Stimulated activated CD8-positive, alpha-beta memory T cell treated with anti-CD3 and anti-CD28 coated beads, Interleukin-4, amount 100 ng/mL, for 1 hour (primary cell): ENCODE results near the gene MCF2L.
"Not testable (repeated sequence)": the region's sequence is repeated elsewhere in the genome, so short reads cannot be mapped to it uniquely, and the experiment has no call there.

ENCODE experiments used
- DNase-seq, 2 donors: peaks; one replicate each; pipeline ENCODE4 v3.0.0-alpha.2; 2020; ENCODE audit warnings: low read depth in 2 of 2, low spot score in 1 of 2

The MCF2L gene

GRCh38 chr13:113028336-113029060 lies 59.5 kb downstream of the MCF2L start:
- DNase-seq, result no peak

DNA sequence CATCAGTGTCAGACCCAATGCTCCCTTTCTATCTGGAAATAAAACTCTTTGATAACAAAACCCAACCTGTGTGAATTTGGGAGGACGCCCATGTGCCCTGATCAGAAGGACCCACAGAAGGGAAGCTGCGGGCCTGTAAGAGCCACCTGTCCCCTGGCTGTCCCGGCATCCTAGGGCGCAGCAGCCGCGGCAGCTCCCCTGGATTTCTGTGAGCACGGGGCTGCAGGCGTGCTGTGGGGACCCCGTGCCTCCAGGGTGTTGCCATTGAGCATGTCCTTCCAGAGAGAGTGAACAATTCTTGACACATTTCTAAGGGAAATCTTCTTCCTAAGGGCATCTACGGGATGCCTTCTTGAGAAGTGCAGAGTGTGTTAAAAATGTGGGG lies 60.0 kb downstream of the MCF2L start:
- DNase-seq, result no peak

DNA sequence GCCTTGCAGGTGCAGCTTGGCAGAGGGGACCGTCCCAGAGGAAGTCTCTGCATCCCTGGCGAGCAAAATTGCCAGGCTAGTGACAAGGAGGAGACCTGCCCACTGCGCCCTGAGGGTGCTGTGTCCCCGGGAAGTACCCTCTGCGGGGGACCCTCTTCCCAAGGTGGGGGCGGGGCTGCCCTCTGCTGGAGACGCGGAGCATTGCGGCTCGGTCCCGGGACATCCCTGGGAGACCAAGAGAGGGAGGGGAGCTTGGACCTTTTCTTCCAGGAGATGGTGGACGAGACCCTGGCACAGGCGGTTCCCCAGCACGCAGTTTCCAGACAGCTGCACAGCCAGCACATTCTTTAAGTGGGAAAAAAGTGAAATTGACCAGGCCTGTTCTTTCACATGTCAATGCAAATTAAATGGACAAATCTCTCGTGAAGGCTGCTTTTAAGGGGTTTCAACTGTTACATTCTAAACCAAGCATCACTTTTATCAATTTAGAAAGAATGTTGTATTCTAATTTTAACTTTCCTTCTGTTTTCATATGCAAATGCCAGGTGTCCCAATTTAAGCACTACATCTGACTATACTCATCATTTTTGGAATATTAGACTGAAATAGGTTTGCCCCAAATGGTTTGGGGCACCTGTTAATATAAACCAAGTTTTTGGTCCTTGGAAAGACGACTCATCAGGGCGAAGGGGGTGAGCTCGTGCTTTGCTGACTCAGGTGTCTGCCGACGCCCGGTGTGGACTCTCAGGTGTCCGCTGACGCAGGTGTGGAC lies 60.7 kb downstream of the MCF2L start:
- peak; percentile 17 to 36 for DNase-seq

DNA sequence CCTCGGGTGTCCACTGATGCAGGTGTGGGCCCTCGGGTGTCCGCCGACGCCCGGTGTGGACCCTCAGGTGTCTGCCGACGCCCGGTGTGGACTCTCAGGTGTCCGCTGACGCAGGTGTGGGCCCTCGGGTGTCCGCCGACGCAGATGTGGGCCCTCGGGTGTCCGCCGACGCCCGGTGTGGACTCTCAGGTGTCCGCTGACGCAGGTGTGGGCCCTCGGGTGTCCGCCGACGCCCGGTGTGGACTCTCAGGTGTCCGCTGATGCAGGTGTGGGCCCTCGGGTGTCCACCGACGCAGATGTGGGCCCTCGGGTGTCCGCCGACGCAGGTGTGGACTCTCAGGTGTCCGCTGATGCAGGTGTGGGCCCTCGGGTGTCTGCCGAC lies 61.2 kb downstream of the MCF2L start:
- not testable (repeated sequence) for DNase-seq

- DNase-seq, result no peak
Measured at GRCh38 chr13:113031465-113031864, 62.5 kb downstream of the MCF2L start.

- no peak for DNase-seq
Measured at GRCh38 chr13:113032291-113032690, 63.3 kb downstream of the MCF2L start.

DNA sequence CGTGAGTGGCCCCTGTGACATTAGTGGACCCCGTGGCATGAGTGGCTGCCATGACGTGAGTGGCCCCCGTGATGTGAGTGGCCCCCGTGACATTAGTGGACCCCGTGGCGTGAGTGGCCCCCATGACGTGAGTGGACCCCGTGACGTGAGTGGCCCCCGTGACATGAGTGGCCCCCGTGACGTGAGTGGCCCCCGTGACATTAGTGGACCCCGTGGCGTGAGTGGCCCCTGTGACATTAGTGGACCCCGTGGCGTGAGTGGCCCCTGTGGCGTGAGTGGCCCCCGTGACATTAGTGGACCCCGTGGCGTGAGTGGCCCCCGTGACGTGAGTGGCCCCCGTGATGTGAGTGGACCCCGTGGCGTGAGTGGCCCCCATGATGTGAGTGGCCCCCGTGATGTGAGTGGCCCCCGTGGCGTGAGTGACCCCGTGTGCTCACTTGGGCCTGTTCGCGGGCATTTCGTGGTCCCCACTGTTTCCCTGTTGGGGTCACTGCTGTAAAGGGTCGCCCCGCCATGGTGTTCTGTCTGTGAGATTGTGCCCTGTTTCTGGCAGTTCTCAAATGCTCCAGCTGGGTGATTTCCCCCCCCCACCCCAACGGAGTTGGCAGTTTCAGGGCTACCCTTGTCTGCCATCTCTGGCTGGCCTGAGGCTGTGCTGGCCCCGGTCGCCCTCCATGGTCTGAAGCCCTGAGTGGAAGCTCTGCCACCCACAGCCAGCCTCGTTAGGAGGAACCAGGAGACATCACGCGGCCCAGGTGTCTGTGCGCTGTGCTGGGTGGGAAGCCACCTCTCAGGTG lies 64.2 kb downstream of the MCF2L start:
- no peak for DNase-seq

DNA sequence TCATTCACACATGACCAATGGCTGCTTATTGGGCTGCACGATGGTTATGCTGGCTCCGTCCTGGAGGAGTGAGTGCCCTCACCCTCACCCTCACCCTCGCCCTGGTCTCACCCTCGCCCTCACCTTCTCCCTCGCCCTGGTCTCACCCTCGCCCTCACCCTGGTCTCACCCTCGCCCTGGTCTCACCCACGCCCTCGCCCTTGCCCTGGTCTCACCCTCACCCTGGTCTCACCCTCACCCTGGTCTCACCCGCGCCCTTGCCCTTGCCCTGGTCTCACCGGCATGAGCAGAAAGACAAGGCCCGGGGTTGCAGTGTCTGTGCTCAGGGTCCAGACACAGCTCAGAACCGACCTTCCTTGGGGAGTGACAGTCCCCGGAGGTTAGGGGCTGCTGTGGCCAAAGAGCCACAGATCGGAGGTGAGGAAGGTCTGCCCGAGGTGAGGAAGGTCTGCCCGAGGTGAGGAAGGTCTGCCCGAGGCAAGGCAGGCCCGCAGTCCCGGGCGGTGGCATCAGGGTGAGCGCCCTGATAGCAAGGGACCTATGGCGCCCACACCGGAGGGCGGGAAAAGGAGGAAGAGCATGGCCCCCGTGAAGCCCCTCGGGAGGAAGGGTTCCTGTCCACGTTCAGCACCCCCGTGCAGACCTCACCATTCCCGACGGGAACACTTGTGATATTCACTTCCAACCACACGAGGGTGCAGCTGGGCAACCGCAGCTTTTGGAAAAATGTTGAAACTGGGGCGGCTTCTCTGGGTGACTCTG lies 65.6 kb downstream of the MCF2L start:
- no peak for DNase-seq

- no peak for DNase-seq
Measured at GRCh38 chr13:113035213-113035800, 66.3 kb downstream of the MCF2L start.

GRCh38 chr13:113036401-113036800 lies 67.4 kb downstream of the MCF2L start:
- no peak for DNase-seq

DNA sequence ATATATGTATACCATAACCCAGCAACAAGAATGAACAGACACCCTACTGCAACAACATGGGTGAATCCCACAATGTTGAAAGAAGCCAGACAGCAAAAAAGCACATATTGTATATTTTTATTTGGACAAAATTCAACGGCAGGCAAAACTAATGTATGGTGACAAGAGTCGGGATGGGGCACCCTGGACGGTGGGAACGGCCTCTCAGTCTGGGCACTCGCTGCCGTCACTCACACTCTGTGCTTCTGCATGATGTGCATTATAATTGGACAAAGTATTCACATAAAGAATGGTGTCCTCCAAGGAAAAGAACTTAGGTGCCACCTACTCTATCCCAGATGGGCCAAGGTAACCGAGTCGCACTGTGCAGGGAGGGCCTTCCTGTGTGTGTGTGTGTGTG lies 71.0 kb downstream of the MCF2L start:
- DNase-seq, result no peak

GRCh38 chr13:113040597-113041292 lies 71.7 kb downstream of the MCF2L start:
- DNase-seq, result no peak

DNA sequence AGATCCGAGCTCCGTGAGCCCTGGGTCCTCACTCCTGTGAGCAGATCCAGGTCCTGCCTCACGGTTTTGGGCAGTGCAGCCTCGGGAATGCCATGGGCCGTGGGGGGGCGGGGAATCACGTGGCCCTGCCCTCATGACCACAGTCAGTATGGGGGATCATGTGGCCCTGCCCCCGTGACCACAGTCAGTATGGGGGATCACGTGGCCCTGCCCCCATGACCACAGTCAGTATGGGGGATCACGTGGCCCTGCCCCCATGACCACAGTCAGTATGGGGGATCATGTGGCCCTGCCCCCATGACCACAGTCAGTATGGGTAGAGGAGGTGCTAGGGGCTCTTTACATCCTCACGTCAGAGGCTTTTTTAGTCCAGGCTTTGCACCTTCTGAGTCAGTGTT lies 72.3 kb downstream of the MCF2L start:
- DNase-seq, result no peak

- no peak for DNase-seq
Measured at GRCh38 chr13:113041896-113042295, 72.9 kb downstream of the MCF2L start.

- DNase-seq, result no peak
Measured at GRCh38 chr13:113042456-113042855, 73.4 kb downstream of the MCF2L start.

GRCh38 chr13:113043001-113043630 lies 74.1 kb downstream of the MCF2L start:
- DNase-seq, result no peak

DNA sequence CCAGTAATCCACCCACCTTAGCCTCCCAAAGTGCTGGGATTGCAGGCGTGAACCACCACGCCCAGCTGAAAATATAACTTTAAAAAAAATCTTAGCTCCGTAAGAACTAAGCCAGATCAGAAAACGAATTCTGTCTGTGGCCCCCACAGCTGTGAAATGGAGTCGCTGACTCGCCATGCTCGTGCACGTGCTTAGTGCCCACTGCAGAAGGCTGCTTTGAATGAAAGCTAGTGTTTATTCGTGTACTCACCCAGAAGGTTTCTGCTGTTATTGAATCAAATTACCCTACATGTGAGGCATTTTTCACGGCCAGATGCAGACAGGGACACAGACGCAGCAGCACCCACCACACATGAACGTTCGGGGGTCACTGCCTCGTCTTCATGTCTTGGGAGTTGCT lies 74.9 kb downstream of the MCF2L start:
- no peak for DNase-seq

DNA sequence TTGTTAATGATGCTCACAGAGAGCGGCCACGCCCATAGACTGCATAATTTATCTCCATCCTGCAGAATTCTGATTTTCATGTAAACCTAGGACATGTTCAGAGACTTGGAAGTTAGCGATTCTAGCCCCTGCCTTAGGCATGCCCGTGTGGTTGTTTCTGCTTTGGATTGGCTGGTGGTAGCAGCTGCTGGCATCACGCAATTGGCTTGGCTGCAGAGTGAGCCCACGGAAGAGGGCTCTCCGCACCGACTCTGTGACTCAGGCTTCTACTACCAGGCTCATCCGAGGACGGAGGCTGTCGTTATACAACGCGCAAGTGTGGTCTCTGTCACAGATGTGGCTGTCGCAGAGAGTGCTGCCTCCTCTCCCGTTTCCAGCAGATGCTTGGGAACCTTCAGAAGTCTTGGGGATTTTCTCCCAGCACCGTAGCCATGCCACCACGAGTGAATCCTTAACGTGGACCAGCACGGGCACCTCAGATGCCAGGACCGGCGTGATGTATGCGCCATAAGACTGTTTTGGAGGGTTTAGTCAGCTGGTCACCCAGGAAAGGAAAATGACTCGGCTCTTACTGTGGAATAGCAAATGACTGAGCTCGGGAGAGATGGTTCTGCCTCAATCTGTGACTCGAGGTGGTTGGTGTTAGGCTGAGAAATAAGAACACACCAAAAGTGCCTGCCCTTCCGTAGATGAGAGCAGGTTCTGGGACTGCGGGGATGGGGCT lies 75.5 kb downstream of the MCF2L start:
- DNase-seq, result no peak
